Cardiac fibroblast (primary cell): ENCODE results near the gene CNGB1.
"Not testable (repeated sequence)": the region's sequence is repeated elsewhere in the genome, so short reads cannot be mapped to it uniquely, and the experiment has no call there.

Experiments
- DNase-seq, 2 donors: peaks; one replicate each; pipeline versions ENCODE4 v3.0.0 to v3.0.0-alpha.2; 2010; ENCODE audit warnings: low read depth in 2 of 2
- H3K4me3 ChIP-seq, 2 donors: replicated peaks in 1 of 2; 1 replicate in 1 of 2; 2 replicates in 1 of 2; pipeline ENCODE4 v1.5.1; 2011; ENCODE audit warnings: low read depth in 2 of 2, low read length in 2 of 2, mild to moderate bottlenecking in 2 of 2, moderate library complexity in 1 of 2
- TF ChIP-seq, protein P1 (sequence below): IDR thresholded peaks from one replicate; pipeline ENCODE4 v1.5.1; 2011; ENCODE audit warnings: low read depth, mild to moderate bottlenecking, low read length, inconsistent platforms

The CNGB1 gene

DNA sequence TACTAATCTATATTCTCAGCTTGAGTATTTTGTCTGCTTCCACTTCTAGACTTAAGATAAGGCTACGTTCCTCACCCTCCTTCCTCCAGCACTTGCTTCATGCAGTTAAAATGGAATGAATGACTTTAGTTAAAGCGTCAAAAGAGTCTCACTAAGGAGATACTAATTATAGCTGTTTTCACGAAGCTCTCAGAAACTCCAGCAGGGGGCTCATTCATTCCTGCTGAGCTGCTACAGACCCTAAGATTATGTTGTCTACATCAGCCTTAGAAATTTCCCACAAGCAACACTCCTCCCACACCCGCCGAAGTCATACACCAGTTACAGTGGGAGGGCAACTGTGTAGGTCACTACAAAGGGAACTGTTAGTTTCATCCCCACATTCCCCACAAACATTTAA lies 111.6 kb downstream of the CNGB1 start:
- TF ChIP-seq, protein P1, sequence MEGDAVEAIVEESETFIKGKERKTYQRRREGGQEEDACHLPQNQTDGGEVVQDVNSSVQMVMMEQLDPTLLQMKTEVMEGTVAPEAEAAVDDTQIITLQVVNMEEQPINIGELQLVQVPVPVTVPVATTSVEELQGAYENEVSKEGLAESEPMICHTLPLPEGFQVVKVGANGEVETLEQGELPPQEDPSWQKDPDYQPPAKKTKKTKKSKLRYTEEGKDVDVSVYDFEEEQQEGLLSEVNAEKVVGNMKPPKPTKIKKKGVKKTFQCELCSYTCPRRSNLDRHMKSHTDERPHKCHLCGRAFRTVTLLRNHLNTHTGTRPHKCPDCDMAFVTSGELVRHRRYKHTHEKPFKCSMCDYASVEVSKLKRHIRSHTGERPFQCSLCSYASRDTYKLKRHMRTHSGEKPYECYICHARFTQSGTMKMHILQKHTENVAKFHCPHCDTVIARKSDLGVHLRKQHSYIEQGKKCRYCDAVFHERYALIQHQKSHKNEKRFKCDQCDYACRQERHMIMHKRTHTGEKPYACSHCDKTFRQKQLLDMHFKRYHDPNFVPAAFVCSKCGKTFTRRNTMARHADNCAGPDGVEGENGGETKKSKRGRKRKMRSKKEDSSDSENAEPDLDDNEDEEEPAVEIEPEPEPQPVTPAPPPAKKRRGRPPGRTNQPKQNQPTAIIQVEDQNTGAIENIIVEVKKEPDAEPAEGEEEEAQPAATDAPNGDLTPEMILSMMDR: peak; percentile 40

DNA sequence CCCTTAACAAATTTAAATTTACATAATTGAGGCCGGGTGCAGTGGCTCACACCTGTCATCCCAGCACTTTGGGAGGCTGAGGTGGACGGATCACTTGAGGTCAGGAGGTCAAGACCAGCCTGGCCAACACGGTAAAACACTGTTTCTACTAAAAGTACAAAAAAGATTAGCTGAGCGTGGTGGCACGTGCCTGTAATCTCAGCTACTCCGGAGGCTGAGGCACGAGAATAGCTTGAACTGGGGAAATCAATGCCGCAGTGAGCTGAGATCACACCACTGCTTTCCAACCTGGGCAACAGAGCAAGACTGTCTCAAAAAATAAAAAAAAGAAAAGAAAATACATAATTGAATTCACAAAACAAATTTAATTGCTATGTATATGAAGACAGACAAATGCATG lies 112.3 kb downstream of the CNGB1 start:
- no peak for DNase-seq
- TF ChIP-seq, protein P1: no peak
- H3K4me3 ChIP-seq: no peak overlapping the region

More for the DNA sequence above, 111.6 kb downstream of the CNGB1 start:
- H3K4me3 ChIP-seq: no peak overlapping the region
- peak; percentile 52 to 65 for DNase-seq

DNA sequence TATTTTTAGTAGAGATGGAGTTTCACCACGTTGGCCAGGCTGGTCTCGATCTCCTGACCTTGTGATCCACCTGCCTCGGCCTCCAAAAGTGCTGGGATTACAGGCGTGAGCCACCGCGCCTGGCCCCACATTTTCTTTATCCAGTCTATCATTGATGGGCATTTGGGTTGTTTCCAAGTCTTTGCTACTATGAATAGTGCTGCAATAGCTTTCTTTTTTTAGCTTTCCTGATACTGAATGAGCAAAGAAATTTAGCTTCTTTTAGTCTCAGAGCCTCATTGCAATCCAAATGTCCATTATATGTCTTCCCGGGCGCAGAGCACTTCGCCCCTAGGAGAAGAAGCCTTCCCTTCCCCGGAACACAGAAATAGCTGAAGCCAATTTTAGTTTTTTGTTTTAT lies 112.9 kb downstream of the CNGB1 start:
- DNase-seq, H3K4me3 ChIP-seq: not testable (repeated sequence)

DNA sequence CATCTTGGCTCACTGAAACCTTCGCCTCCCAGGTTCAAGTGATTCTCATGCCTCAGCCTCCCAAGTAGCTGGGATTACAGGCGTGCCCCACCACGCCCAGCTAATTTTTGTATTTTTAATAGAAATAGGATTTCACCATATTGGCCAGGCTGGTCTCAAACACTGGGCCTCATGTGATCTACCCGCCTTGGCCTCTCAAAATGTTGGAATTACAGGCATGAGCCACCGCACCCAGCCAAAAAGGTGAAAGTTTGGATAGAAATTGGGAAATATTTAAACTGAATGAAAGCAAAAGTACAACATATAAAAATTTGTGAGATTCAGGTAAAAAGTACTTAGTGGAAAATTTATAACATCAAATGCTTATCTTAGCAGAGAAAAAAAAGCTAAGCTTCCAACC lies 115.7 kb downstream of the CNGB1 start:
- TF ChIP-seq, protein P1: no peak
- DNase-seq: no peak

DNA sequence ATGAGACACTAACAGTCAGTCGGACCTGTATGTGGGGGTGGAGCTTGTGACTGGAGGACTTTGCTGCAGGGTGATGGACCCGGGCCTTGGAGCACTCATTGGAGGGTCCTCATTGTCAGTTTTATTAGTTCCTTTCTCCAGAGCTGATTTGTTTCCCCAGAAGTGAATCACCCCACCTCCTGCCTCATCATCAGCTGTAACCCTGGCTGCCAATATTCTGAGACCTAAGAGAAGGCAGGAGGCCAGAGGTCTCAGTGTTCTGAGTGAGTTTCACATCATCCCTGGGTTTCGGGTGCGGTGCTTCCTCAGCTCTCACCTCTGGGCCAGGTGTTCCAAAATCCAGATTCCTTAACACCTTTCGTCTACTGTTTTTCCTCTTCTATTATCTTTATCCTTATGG lies 118.7 kb downstream of the CNGB1 start:
- DNase-seq: no peak
- H3K4me3 ChIP-seq: no peak overlapping the region
- TF ChIP-seq, protein P1: no peak

More for the DNA sequence above, 115.7 kb downstream of the CNGB1 start:
- H3K4me3 ChIP-seq: no peak overlapping the region

DNA sequence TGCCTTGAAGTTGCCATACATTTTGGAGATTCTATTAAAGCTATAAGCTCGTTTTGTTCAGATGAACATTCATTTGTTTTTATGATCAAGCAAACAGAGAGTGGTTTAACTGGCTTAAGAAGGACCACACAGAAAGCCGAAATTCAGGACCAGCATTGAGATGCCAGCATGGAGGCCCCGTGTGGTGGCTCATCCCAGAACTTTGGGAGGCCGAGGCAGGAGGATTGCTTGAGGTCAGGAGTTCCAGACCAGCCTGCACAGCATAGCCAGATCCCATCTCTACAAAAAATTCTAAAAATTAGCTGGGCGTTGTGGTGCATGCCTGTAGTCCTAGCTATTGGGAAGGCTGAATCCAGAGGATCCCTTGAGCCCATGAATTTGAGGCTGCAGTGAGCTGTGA lies 122.7 kb downstream of the CNGB1 start:
- no peak overlapping the region for H3K4me3 ChIP-seq
- TF ChIP-seq, protein P1: no peak
- DNase-seq: no peak

DNA sequence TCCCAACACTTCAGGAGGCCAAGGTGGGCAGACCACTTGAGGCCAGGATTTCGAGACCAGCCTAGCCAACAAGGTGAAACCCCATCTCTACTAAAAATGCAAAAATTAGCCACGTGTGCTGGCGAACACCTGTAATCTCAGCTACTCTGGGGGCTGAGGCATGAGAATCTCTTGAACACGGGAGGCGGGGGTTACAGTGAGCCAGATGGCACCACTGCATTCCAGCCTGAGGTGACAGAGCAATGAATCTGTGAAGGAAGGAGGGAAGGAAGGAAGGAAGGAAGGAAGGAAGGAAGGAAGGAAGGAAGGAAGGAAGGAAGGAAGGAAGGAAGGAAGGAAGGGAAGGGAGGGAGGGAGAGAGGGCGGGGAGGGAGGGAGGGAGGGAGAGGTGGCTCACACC lies 124.0 kb downstream of the CNGB1 start:
- H3K4me3 ChIP-seq: not testable (repeated sequence)

DNA sequence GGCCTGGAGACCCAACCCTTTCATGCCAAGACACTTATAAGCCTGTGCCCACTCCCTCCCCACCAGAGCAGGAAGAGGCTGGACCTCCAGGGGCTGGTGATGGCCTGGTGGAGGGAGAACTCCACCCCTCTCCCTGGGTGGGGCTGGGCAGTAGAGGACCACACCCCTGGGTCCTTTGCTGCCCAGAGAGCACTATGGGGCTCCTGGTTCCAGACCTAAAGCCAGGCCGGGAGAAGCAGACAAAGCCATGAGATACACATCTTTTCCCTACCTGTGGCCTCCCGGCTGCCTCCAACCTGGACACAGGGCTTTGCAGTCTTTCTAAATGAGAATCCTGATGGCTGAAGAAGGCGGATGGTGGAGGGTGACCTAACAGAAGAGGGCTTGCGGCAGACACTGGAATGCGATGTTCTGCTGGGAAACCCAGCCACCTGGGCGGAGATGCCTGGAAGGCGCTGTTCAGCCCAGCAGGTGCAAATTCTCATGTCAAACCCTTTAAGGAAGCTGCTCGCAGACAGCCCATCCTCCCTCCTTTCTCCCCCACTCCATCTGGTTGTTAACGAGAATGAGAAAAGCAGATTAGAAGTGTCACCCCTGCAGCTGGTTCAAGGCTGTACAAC lies 124.7 kb downstream of the CNGB1 start:
- TF ChIP-seq, protein P1: no peak
- no peak for DNase-seq
- no peak overlapping the region for H3K4me3 ChIP-seq

More for the DNA sequence above, 124.0 kb downstream of the CNGB1 start:
- DNase-seq: not testable (repeated sequence)
